ENCODE measurements around the gene LMNTD2.

The LMNTD2 gene

DNA sequence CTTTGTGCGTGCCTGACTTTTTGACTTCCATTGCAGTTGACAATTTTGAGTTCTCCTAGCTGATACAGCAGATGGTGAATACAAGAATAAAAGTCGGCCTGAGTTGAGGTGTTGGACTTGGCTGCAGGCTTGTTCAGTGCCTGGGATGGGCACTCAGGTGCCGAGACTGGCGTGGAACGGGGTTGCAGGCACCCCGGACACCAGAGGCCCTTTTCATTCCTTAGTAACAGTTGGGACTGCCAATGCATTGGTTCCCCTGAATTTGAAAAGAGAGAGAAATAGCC lies 17.0 kb upstream of the LMNTD2 start:
- WGBS (ENCODE audit: extremely low coverage, insufficient coverage, low lambda C conversion rate): no CpG with 5 or more reads among the region's 6 CpGs
- H2BK5ac ChIP-seq (ENCODE audit: low read length): no peak overlapping the region
- H2BK120ac ChIP-seq (ENCODE audit: low read depth, low read length): no peak overlapping the region
- H4K5ac ChIP-seq (ENCODE audit: low read length): no peak overlapping the region
- peaks cover 7% of the 10 kb centered on the region for H3K27me3 ChIP-seq (ENCODE audit: insufficient read depth, low read length, poor library complexity)
- peaks cover 17% of the 10 kb centered on the region for H3K79me1 ChIP-seq (ENCODE audit: low read length)
- peaks cover 3% of the 10 kb centered on the region for H3K4me1 ChIP-seq (ENCODE audit: control insufficient read depth, low read depth, low read length)
- peak overlapping the region; percentile 88 for H3K4me2 ChIP-seq (ENCODE audit: low read length)
- peak overlapping the region; percentile 95 for H3K56ac ChIP-seq (ENCODE audit: low read length)
- DNase-seq: no peak
- H2BK15ac ChIP-seq (replicated peaks; ENCODE audit: low read depth): no peak overlapping the region
- H2AK5ac ChIP-seq (ENCODE audit: low read length): no peak overlapping the region
- peak overlapping the region; percentile 95 for H3K9ac ChIP-seq (ENCODE audit: low read length)
- H3K4me3 ChIP-seq (ENCODE audit: low read length): peak overlapping the region; percentile 1
- H3K23ac ChIP-seq (ENCODE audit: low read length): no peak overlapping the region
- H3K4ac ChIP-seq (ENCODE audit: low read depth, low read length): no peak overlapping the region
- peaks cover 3% of the 10 kb centered on the region for H3K36me3 ChIP-seq (ENCODE audit: control insufficient read depth, insufficient read depth, low read length)
- no peak overlapping the region for H3K27ac ChIP-seq (ENCODE audit: low read depth, low read length)
- H3K18ac ChIP-seq (ENCODE audit: low read length): no peak overlapping the region
- H4K8ac ChIP-seq (ENCODE audit: low read depth, low read length): no peak overlapping the region
- H3K79me2 ChIP-seq (ENCODE audit: control insufficient read depth, insufficient read depth, low read length): peaks cover 49% of the 10 kb centered on the region

DNA sequence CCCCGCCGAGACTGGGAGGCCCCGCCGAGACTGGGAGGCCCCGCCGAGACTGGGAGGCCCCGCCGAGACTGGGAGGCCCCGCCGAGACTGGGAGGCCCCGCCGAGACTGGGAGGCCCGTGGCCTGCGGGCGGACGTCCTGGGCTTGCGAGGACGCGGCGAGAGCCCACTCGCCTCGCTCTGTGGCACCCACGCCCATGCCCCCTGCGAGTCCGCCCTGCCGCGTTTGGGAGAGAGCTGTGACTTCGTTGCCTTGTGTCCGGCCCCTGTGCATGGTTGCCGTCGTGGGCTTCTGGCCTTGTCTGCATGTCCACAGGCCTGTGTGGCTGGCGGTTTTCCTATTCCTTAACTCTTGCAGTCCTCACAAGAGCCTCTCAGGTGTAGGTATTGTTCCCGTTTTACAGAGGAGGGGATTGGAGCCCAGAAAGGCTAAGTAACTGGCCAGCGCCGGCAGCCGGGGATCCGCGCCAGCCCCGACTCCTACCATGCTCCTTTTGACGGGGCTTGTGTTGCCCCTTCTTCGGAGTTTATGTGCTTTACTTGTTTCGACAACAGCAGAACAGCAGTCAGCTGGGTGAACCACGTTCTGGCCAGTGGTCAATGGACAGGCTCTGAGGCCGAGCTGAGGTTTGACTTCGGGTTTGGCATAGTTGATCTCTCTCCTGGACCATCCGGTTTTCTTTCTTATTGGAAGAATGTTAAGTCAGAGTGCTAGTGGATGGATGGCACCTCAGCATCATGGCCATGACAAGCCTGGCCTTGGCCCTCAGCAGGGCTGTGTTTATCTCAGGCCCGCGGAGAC lies 16.5 kb upstream of the LMNTD2 start:
- Histone ChIP-seq H3K4me1 (ENCODE audit: control insufficient read depth, low read depth, low read length) (peaks cover 3% of the 10 kb centered on the region), H3K27ac (ENCODE audit: low read depth, low read length) (no peak overlapping the region), H3K27me3 (ENCODE audit: insufficient read depth, low read length, poor library complexity) (peaks cover 7% of the 10 kb centered on the region), H4K8ac (ENCODE audit: low read depth, low read length) (no peak overlapping the region), H2BK120ac (ENCODE audit: low read depth, low read length) (no peak overlapping the region), H2AK5ac (ENCODE audit: low read length) (no peak overlapping the region), H3K36me3 (ENCODE audit: control insufficient read depth, insufficient read depth, low read length) (peaks cover 3% of the 10 kb centered on the region), H3K56ac (ENCODE audit: low read length) (peak overlapping the region; percentile 95), H2BK15ac (replicated peaks; ENCODE audit: low read depth) (no peak overlapping the region), H3K4me3 (ENCODE audit: low read length) (peak overlapping the region; percentile 87), H3K23ac (ENCODE audit: low read length) (no peak overlapping the region), H3K4me2 (ENCODE audit: low read length) (peak overlapping the region; percentile 88), H3K79me2 (ENCODE audit: control insufficient read depth, insufficient read depth, low read length) (peaks cover 49% of the 10 kb centered on the region), H3K79me1 (ENCODE audit: low read length) (peaks cover 17% of the 10 kb centered on the region), H3K4ac (ENCODE audit: low read depth, low read length) (no peak overlapping the region), H3K18ac (ENCODE audit: low read length) (no peak overlapping the region), H4K5ac (ENCODE audit: low read length) (no peak overlapping the region), H2BK5ac (ENCODE audit: low read length) (no peak overlapping the region), H3K9ac (ENCODE audit: low read length) (peak overlapping the region; percentile 95)
- no peak for DNase-seq
- WGBS (ENCODE audit: extremely low coverage, insufficient coverage, low lambda C conversion rate): no CpG with 5 or more reads among the region's 48 CpGs

DNA sequence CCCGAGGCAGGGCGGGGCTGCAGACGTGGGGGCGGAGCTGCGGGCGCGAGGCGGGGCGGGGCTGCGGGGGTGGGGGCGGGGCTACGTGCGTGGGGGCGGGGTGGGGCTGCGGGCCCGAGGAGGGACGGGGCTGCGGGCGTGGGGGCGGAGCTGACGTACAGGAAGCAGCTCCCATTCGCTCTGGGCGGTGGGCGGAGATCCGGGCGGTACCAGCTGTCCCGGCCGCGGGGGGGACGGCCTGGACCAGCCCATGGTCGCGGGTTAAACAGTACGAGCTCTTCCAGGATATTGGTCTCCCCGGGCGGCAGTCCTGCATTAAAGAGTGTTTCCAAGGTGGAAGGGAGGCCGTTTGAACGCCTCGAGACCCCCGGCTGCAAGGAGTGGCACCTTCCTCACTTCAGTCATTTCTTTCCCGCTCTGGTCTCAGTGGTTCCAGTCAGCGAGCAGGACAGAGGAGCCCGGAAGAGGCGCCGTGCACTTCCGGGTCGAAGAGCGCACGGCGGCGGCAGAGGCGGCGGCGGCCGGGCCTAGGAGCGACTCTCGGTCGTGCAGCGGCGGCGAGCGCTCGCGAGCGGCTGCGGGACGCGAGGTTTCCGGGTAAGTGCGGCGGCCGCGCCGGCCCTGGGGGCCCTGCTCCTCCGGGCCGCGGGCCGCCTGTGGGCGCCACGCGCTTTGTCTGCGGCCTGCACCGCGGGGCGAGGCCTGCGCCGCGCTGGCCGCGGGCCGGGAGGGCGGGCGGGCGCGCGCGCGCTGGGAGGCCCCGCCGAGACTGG lies 15.6 kb upstream of the LMNTD2 start, which contains the start of gene PHRF1:
TSS of gene PHRF1 (plus strand) at position 475 of the 773 bp plus-strand sequence. CDS start 5,043 bp downstream, outside the sequence.
- no peak within 1 kb of the TSS for H4K5ac ChIP-seq (ENCODE audit: low read length)
- H3K4ac ChIP-seq (ENCODE audit: low read depth, low read length): no peak within 1 kb of the TSS
- peak within 1 kb of the TSS; percentile 62 for H3K18ac ChIP-seq (ENCODE audit: low read length)
- DNase-seq: peak; percentile 96
- H3K4me1 ChIP-seq (ENCODE audit: control insufficient read depth, low read depth, low read length): peaks cover 3% of the 10 kb centered on the region
- H3K79me2 ChIP-seq (ENCODE audit: control insufficient read depth, insufficient read depth, low read length): peaks cover 41% of the 10 kb centered on the region
- peak within 1 kb of the TSS; percentile 96 for H2BK5ac ChIP-seq (ENCODE audit: low read length)
- no peak within 1 kb of the TSS for H2BK15ac ChIP-seq (replicated peaks; ENCODE audit: low read depth)
- H3K56ac ChIP-seq (ENCODE audit: low read length): peak within 1 kb of the TSS; percentile 96
- H3K79me1 ChIP-seq (ENCODE audit: low read length): peaks cover 10% of the 10 kb centered on the region
- H4K8ac ChIP-seq (ENCODE audit: low read depth, low read length): no peak within 1 kb of the TSS
- H3K36me3 ChIP-seq (ENCODE audit: control insufficient read depth, insufficient read depth, low read length): no peaks in the 10 kb centered on the region
- peak within 1 kb of the TSS; percentile 72 for H3K23ac ChIP-seq (ENCODE audit: low read length)
- H3K27ac ChIP-seq (ENCODE audit: low read depth, low read length): peak within 1 kb of the TSS; percentile 42
- no peak within 1 kb of the TSS for H2AK5ac ChIP-seq (ENCODE audit: low read length)
- H3K4me2 ChIP-seq (ENCODE audit: low read length): peak within 1 kb of the TSS; percentile 88
- WGBS (ENCODE audit: extremely low coverage, insufficient coverage, low lambda C conversion rate): no CpG with 5 or more reads among the region's 99 CpGs
- H3K27me3 ChIP-seq (ENCODE audit: insufficient read depth, low read length, poor library complexity): peaks cover 7% of the 10 kb centered on the region
- peak within 1 kb of the TSS; percentile 63 for H2BK120ac ChIP-seq (ENCODE audit: low read depth, low read length)
- H3K4me3 ChIP-seq (ENCODE audit: low read length): peak within 1 kb of the TSS; percentile 87
- peak within 1 kb of the TSS; percentile 95 for H3K9ac ChIP-seq (ENCODE audit: low read length)

DNA sequence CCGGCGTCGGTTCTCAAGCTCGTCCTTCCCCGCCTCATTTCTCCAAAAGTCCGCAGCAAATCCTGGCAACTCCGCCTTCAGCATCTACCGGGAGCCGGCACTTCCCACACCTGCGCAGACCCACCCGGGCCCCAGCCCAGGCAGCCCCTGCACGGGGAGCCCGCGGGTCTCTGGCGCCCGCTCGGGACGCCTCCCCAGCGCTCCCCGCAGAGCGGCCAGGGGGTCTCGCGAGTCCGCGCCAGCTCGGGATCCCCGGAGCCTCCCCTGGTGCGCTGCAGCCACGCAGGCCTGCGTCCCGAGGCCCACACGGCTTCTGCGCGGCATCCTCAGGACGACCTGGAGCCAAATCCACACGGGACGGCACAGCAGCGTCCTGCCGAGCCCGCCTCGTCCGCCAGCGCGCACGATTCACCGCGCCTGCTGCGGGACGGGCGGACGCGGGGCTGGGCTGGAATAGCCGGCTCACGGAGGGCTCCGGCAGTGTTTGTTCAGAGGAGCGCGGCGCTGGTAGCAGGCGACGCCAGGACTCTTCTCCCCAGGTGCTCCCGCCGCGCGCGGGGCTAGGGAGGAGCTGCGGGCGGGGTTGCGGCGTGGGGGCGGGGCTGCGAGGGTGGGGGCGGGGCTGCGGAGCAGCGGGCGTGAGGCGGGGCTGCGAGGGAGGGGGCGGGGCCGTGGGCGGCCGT lies 14.9 kb upstream of the LMNTD2 start:
- H2AK5ac ChIP-seq (ENCODE audit: low read length): no peak overlapping the region
- peak overlapping the region; percentile 77 for H3K9ac ChIP-seq (ENCODE audit: low read length)
- H3K4me1 ChIP-seq (ENCODE audit: control insufficient read depth, low read depth, low read length): peaks cover 3% of the 10 kb centered on the region
- WGBS (ENCODE audit: extremely low coverage, insufficient coverage, low lambda C conversion rate): no CpG with 5 or more reads among the region's 81 CpGs
- H2BK15ac ChIP-seq (replicated peaks; ENCODE audit: low read depth): no peak overlapping the region
- H3K27me3 ChIP-seq (ENCODE audit: insufficient read depth, low read length, poor library complexity): peaks cover 7% of the 10 kb centered on the region
- H3K4ac ChIP-seq (ENCODE audit: low read depth, low read length): no peak overlapping the region
- H3K18ac ChIP-seq (ENCODE audit: low read length): peak overlapping the region; percentile 29
- no peak overlapping the region for H2BK5ac ChIP-seq (ENCODE audit: low read length)
- no peak overlapping the region for H4K5ac ChIP-seq (ENCODE audit: low read length)
- H3K4me2 ChIP-seq (ENCODE audit: low read length): peak overlapping the region; percentile 75
- H3K36me3 ChIP-seq (ENCODE audit: control insufficient read depth, insufficient read depth, low read length): no peaks in the 10 kb centered on the region
- peaks cover 8% of the 10 kb centered on the region for H3K79me1 ChIP-seq (ENCODE audit: low read length)
- no peak overlapping the region for H2BK120ac ChIP-seq (ENCODE audit: low read depth, low read length)
- H3K23ac ChIP-seq (ENCODE audit: low read length): peak overlapping the region; percentile 72
- H3K79me2 ChIP-seq (ENCODE audit: control insufficient read depth, insufficient read depth, low read length): peaks cover 37% of the 10 kb centered on the region
- peak overlapping the region; percentile 28 for H3K4me3 ChIP-seq (ENCODE audit: low read length)
- H3K56ac ChIP-seq (ENCODE audit: low read length): peak overlapping the region; percentile 91
- DNase-seq: peak; percentile 69
- H4K8ac ChIP-seq (ENCODE audit: low read depth, low read length): no peak overlapping the region
- H3K27ac ChIP-seq (ENCODE audit: low read depth, low read length): peak overlapping the region; percentile 42

DNA sequence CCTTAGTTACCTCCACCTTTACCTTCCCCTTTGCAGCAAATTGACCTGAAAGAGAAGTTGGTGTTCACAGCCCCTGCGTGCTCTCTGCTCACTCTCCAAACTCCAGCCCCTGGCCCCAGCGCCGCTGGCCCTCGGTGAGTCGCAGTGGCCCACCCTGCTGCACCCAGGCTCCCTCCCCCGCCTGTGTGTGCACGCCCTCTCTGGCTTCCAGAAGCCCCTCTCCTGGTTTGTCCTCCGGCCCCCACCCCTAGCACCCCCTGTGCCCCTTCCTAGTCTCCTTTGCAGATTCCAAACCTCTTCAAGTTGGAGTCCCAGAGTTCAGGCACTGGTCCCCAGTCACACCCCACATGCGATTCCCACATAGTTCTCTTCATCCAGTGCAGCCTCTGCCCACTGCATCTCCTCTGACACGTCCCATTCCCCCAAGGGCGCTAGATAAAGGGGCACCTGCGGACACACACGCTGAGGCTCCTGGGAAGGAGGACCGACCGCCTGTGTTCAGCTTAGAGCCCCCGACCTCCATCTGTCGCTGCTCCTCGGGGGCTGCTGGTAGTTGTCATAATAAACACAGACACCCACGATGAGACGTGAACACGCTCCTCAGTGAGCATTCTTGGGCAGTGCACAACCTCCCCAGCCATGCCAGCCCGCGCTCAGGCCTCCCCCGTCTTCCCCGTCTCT lies 14.2 kb upstream of the LMNTD2 start:
- Histone ChIP-seq H2BK120ac (ENCODE audit: low read depth, low read length) (no peak overlapping the region), H3K79me1 (ENCODE audit: low read length) (peaks cover 4% of the 10 kb centered on the region), H3K4me1 (ENCODE audit: control insufficient read depth, low read depth, low read length) (peaks cover 3% of the 10 kb centered on the region), H3K4me3 (ENCODE audit: low read length) (peak overlapping the region; percentile 28), H4K5ac (ENCODE audit: low read length) (no peak overlapping the region), H3K4me2 (ENCODE audit: low read length) (peak overlapping the region; percentile 75), H4K8ac (ENCODE audit: low read depth, low read length) (no peak overlapping the region), H3K9ac (ENCODE audit: low read length) (peak overlapping the region; percentile 77), H3K27me3 (ENCODE audit: insufficient read depth, low read length, poor library complexity) (peaks cover 7% of the 10 kb centered on the region), H3K23ac (ENCODE audit: low read length) (peak overlapping the region; percentile 97), H3K18ac (ENCODE audit: low read length) (no peak overlapping the region), H2BK15ac (replicated peaks; ENCODE audit: low read depth) (no peak overlapping the region), H2AK5ac (ENCODE audit: low read length) (no peak overlapping the region), H3K56ac (ENCODE audit: low read length) (peak overlapping the region; percentile 91), H3K4ac (ENCODE audit: low read depth, low read length) (no peak overlapping the region), H3K27ac (ENCODE audit: low read depth, low read length) (no peak overlapping the region), H3K36me3 (ENCODE audit: control insufficient read depth, insufficient read depth, low read length) (no peaks in the 10 kb centered on the region), H2BK5ac (ENCODE audit: low read length) (no peak overlapping the region), H3K79me2 (ENCODE audit: control insufficient read depth, insufficient read depth, low read length) (peaks cover 31% of the 10 kb centered on the region)
- DNase-seq: no peak
- no CpG with 5 or more reads among the region's 25 CpGs for WGBS (ENCODE audit: extremely low coverage, insufficient coverage, low lambda C conversion rate)

All from mesendoderm (in vitro differentiated cells).